ENCODE data around the gene TTLL6. TPM values are rescaled to one million over a fixed set of nuclear protein-coding genes. Genes with fewer than 3 reads are reported as not detected.

TTLL6 gene
- total RNA-seq, 2 experiments from 2014 or later, result not detected

- ChIA-PET POLR2A (interaction anchor here (0.9 kb wide), 1 partner anchor 11 kb away, joined by 3 read pairs; no protein-coding TSS in a partner anchor), CTCF (interaction anchor here (0.6 to 4.8 kb wide), 6 partner anchors 22 to 133 kb away, joined by 3 to 55 read pairs (median 7); partner anchors contain the start of genes PRAC1 and PRAC2)
- Mint-ChIP-seq H3K27ac (no peak overlapping the region), H3K9me3 (no peaks in the 10 kb centered on the region), H3K4me1 (ENCODE audit: low read depth) (no peaks in the 10 kb centered on the region), H3K36me3 (ENCODE audit: low read depth) (no peaks in the 10 kb centered on the region), H3K4me3 (no peak overlapping the region), H3K27me3 (peaks cover 80% of the 10 kb centered on the region)
- no peak for TF ChIP-seq CTCF (IDR thresholded peaks at IDR 0.05)
- no peak for DNase-seq
- intact Hi-C loops (cut with micrococcal nuclease), result no loop called here
- no peak for ATAC-seq
Observed at GRCh38 chr17:48745381-48746275, 71.4 kb downstream of the TTLL6 start.

- Mint-ChIP-seq H3K4me1 (ENCODE audit: low read depth) (peaks cover 9% of the 10 kb centered on the region), H3K36me3 (ENCODE audit: low read depth) (no peaks in the 10 kb centered on the region), H3K27ac (no peak overlapping the region), H3K9me3 (no peaks in the 10 kb centered on the region), H3K27me3 (peaks cover 82% of the 10 kb centered on the region), H3K4me3 (no peak overlapping the region)
- ChIA-PET POLR2A (no interaction called here), CTCF (interaction anchor here (0.9 to 8.5 kb wide), 3 partner anchors 16 to 62 kb away, joined by 3 to 82 read pairs (median 6); partner anchors contain the start of gene PRAC2)
- intact Hi-C loops (cut with micrococcal nuclease), result no loop called here
- no peak for DNase-seq
- no peak for TF ChIP-seq CTCF (IDR thresholded peaks at IDR 0.05)
- ATAC-seq, result no peak
Observed at GRCh38 chr17:48740537-48740936, 76.5 kb downstream of the TTLL6 start.

GRCh38 chr17:48738803-48739526 is 78.1 kb downstream of the TTLL6 start:
- Mint-ChIP-seq H3K36me3 (ENCODE audit: low read depth) (no peaks in the 10 kb centered on the region), H3K4me1 (ENCODE audit: low read depth) (peaks cover 9% of the 10 kb centered on the region), H3K9me3 (no peaks in the 10 kb centered on the region), H3K4me3 (no peak overlapping the region), H3K27ac (no peak overlapping the region), H3K27me3 (peaks cover 87% of the 10 kb centered on the region)
- TF ChIP-seq CTCF (IDR thresholded peaks at IDR 0.05), result no peak
- CTCF ChIA-PET, result interaction anchor here (1.2 to 8.5 kb wide), 5 partner anchors 14 to 140 kb away, joined by 3 to 82 read pairs (median 6); partner anchors contain the start of gene PRAC2
- no peak for DNase-seq
- POLR2A ChIA-PET, result interaction anchor here (0.6 to 0.7 kb wide), 2 partner anchors 12 to 276 kb away, joined by 3 read pairs; no protein-coding TSS in a partner anchor
- no peak for ATAC-seq
- intact Hi-C loops (cut with micrococcal nuclease), result no loop called here

- TF ChIP-seq CTCF (IDR thresholded peaks at IDR 0.05), result no peak
- DNase-seq (no peak), ATAC-seq (no peak)
- peaks cover 87% of the 10 kb centered on the region for H3K27me3 Mint-ChIP-seq
- H3K27ac Mint-ChIP-seq, result no peak overlapping the region
- ChIA-PET POLR2A (interaction anchor here (1.1 kb wide), 1 partner anchor 102 kb away, joined by 3 read pairs; no protein-coding TSS in a partner anchor), CTCF (interaction anchor here (0.9 to 8.5 kb wide), 8 partner anchors 10 to 140 kb away, joined by 3 to 82 read pairs (median 4); partner anchors contain the start of gene PRAC2)
- intact Hi-C loops (cut with micrococcal nuclease), result no loop called here
- H3K4me3 Mint-ChIP-seq, result no peak overlapping the region
- no peaks in the 10 kb centered on the region for H3K9me3 Mint-ChIP-seq
- H3K4me1 Mint-ChIP-seq (ENCODE audit: low read depth), result peaks cover 15% of the 10 kb centered on the region
- no peaks in the 10 kb centered on the region for H3K36me3 Mint-ChIP-seq (ENCODE audit: low read depth)
Observed at GRCh38 chr17:48738424-48738802, 78.6 kb downstream of the TTLL6 start.
